OCI-LY7 (cell line): ENCODE measurements around the gene CDK6.
A peak's percentile ranks its signal among the peaks of the same experiment; 100 is the strongest.

Experiments
- CTCF ChIP-seq: fragments of 200-600 bp; sonication (generic); conservative IDR thresholded peaks from 2 replicates; pipeline ENCODE4 v1.5.1; 2014; ENCODE audit warnings: mild to moderate bottlenecking, antibody characterized with exemption, low read length, moderate library complexity, mixed read lengths
- EZH2phosphoT487 ChIP-seq: fragments of 200-600 bp; sonication (generic); IDR thresholded peaks from 2 replicates; pipeline ENCODE4 v1.6.1; 2018; ENCODE audit warnings: low read depth, borderline replicate concordance, mild to moderate bottlenecking, mixed run types, antibody characterized with exemption, low read length, moderate library complexity, mixed read lengths

DNA sequence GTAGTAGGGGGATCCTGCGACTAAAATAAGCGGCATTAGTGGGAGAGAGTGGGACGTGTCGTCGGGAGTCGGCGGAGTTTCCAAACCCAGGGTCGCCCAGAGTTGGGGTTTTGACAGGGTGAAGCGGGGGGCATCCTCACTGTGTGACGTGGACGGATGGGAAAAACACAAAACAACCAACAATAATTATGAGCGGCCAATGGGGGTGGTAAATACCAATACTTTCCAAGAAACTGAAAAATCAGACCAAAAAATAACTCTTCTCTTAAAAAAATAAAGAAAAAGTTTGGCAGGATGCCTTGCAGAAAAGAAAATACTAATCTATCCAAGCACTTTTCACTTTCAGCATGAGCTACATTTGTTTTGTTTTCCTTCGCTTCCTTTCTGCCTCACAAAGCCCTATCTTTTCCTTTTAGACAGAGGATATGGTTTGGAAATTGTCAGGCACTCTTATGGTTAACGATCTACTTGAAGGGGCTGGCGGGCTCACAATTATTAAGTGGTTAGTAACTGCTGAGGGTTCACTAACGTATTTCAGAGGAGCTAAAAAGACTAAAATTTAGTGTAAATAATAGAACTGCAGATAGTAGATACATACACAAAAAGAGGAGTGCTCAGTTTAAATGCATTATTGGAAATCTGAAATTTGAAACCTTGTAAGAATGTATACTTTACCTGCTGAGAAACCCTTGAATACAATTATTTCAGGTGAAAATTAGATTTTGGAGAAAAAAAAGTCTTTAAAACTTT is 802 bp upstream of the CDK6 start:
- no peak for TF ChIP-seq CTCF
- TF ChIP-seq EZH2phosphoT487 = peak; percentile 88
